ENCODE measurements around the gene CBLB. TPM values are rescaled to one million over a fixed set of nuclear protein-coding genes. Genes with fewer than 3 reads are reported as not detected.

The CBLB gene
- total and polyA plus RNA-seq, 9 of the 15 experiments (the other 6 are each of a cell fraction or from before 2014, with no cell fraction given), result 1.8 to 8.1 (median 5.3) TPM

DNA sequence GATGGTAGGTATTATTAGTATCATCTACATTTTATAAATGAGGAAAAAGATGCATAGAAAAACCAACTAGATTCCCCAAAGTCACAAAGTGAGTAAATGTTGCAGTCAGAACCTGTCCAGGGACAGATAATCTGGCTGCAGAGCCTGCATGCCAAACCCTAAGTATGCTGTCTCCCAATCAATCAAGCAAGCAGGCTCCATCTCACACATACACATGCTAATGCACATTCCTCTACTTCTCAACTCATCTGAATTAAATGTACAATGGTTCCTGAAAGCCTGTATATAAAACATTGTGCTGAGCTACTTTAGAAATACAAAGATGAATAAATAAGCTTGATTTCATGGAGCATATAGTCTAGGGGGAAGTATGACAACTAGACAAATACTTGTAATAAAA lies 101.0 kb downstream of the CBLB start:
- ChIA-PET CTCF (ENCODE audit: low intra/inter-chr PET ratio) (no interaction called here), POLR2A (no interaction called here)
- no peak overlapping the region for H3K9ac ChIP-seq (ENCODE audit: insufficient read depth in 1 of 2, low read depth in 2 of 2, low read length in 2 of 2)
- no peaks in the 10 kb centered on the region for H3K79me2 ChIP-seq (ENCODE audit: control insufficient read depth, insufficient read depth, low read length)
- no peaks in the 10 kb centered on the region for H3K9me3 ChIP-seq (replicated peaks; ENCODE audit: control insufficient read depth, insufficient read depth, low read depth, low read length)
- no peak overlapping the region for H2AFZ ChIP-seq (ENCODE audit: low read depth, low read length)
- no TSS peak for BruUV-seq (replicated peaks)
- DNase-seq (ENCODE audit: extremely low read depth in 1 of 4, low spot score in 3 of 4), result no peak
- no peaks in the 10 kb centered on the region; the same call in 2 of the 3 replicates for H3K36me3 ChIP-seq (ENCODE audit: control insufficient read depth, insufficient read depth, low read length)
- FAIRE-seq, result no peak
- no peaks in the 10 kb centered on the region for H3K27me3 ChIP-seq (ENCODE audit: control insufficient read depth in 2 of 2, insufficient read depth in 2 of 2, low read length in 2 of 2)
- H3K4me1 ChIP-seq (replicated peaks in 1 of 2; ENCODE audit: control insufficient read depth in 2 of 2, insufficient read depth in 2 of 2, low read length in 2 of 2), result no peaks in the 10 kb centered on the region
- no peak for ATAC-seq
- no peak for TF ChIP-seq ZNF224 (CRISPR knock-in tag; IDR thresholded peaks at IDR 0.05)
- TF ChIP-seq, protein P1, sequence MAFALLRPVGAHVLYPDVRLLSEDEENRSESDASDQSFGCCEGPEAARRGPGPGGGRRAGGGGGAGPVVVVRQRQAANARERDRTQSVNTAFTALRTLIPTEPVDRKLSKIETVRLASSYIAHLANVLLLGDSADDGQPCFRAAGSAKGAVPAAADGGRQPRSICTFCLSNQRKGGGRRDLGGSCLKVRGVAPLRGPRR (CRISPR knock-in tag; IDR thresholded peaks at IDR 0.05), result no peak
- TF ChIP-seq TARDBP (IDR thresholded peaks at IDR 0.05), result no peak
- TF ChIP-seq CHCHD3 (CRISPR knock-in tag; IDR thresholded peaks at IDR 0.05), result no peak
- no peak for TF ChIP-seq SAFB2 (IDR thresholded peaks at IDR 0.05; ENCODE audit: borderline replicate concordance, low read depth, low read length, severe bottlenecking)
- TF ChIP-seq, protein P2, sequence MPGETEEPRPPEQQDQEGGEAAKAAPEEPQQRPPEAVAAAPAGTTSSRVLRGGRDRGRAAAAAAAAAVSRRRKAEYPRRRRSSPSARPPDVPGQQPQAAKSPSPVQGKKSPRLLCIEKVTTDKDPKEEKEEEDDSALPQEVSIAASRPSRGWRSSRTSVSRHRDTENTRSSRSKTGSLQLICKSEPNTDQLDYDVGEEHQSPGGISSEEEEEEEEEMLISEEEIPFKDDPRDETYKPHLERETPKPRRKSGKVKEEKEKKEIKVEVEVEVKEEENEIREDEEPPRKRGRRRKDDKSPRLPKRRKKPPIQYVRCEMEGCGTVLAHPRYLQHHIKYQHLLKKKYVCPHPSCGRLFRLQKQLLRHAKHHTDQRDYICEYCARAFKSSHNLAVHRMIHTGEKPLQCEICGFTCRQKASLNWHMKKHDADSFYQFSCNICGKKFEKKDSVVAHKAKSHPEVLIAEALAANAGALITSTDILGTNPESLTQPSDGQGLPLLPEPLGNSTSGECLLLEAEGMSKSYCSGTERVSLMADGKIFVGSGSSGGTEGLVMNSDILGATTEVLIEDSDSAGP (CRISPR knock-in tag; IDR thresholded peaks at IDR 0.05), result no peak
- TF ChIP-seq SAFB (IDR thresholded peaks at IDR 0.05; ENCODE audit: borderline replicate concordance, low read depth, low read length), result no peak
- TF ChIP-seq WHSC1 (IDR thresholded peaks at IDR 0.05; ENCODE audit: low read length), result no peak
- no peak for TF ChIP-seq PHTF2 (CRISPR knock-in tag; IDR thresholded peaks at IDR 0.05)
- no peak for TF ChIP-seq SNRNP70 (optimal IDR thresholded peaks at IDR 0.05; ENCODE audit: low read depth, low read length)
- TF ChIP-seq ZNF436 (CRISPR knock-in tag; IDR thresholded peaks at IDR 0.05), result no peak
- no peak for TF ChIP-seq ZNF324 (CRISPR knock-in tag; IDR thresholded peaks at IDR 0.05)
- no peak for TF ChIP-seq ZNF143 (CRISPR knock-in tag; IDR thresholded peaks at IDR 0.05)
- TF ChIP-seq, protein P3, sequence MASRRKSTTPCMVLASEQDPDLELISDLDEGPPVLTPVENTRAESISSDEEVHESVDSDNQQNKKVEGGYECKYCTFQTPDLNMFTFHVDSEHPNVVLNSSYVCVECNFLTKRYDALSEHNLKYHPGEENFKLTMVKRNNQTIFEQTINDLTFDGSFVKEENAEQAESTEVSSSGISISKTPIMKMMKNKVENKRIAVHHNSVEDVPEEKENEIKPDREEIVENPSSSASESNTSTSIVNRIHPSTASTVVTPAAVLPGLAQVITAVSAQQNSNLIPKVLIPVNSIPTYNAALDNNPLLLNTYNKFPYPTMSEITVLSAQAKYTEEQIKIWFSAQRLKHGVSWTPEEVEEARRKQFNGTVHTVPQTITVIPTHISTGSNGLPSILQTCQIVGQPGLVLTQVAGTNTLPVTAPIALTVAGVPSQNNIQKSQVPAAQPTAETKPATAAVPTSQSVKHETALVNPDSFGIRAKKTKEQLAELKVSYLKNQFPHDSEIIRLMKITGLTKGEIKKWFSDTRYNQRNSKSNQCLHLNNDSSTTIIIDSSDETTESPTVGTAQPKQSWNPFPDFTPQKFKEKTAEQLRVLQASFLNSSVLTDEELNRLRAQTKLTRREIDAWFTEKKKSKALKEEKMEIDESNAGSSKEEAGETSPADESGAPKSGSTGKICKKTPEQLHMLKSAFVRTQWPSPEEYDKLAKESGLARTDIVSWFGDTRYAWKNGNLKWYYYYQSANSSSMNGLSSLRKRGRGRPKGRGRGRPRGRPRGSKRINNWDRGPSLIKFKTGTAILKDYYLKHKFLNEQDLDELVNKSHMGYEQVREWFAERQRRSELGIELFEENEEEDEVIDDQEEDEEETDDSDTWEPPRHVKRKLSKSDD (conservative IDR thresholded peaks at IDR 0.05; ENCODE audit: low read length), result no peak
- TF ChIP-seq, protein P4, sequence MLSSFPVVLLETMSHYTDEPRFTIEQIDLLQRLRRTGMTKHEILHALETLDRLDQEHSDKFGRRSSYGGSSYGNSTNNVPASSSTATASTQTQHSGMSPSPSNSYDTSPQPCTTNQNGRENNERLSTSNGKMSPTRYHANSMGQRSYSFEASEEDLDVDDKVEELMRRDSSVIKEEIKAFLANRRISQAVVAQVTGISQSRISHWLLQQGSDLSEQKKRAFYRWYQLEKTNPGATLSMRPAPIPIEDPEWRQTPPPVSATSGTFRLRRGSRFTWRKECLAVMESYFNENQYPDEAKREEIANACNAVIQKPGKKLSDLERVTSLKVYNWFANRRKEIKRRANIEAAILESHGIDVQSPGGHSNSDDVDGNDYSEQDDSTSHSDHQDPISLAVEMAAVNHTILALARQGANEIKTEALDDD (IDR thresholded peaks at IDR 0.05), result no peak
- no peak for TF ChIP-seq ZBTB17 (CRISPR knock-in tag; IDR thresholded peaks at IDR 0.05)
- no peak for TF ChIP-seq JUN (IDR thresholded peaks at IDR 0.05; ENCODE audit: borderline replicate concordance, low read depth, low read length)
- TF ChIP-seq JUN (CRISPR knock-in tag; IDR thresholded peaks at IDR 0.05; ENCODE audit: borderline replicate concordance), result no peak
- no peak overlapping the region for H3K4me2 ChIP-seq (ENCODE audit: insufficient read depth, low read length)
- in situ Hi-C loops (cut with MboI) (no loop called here), intact Hi-C loops (cut with micrococcal nuclease) (no loop called here)
- H4K20me1 ChIP-seq (replicated peaks; ENCODE audit: control insufficient read depth, insufficient read depth, low read length), result no peaks in the 10 kb centered on the region
- H3K4me3 ChIP-seq, result no peak overlapping the region
- H3K9me1 ChIP-seq (ENCODE audit: control insufficient read depth, insufficient read depth, low read length), result no peaks in the 10 kb centered on the region
- H3K27ac ChIP-seq (ENCODE audit: extremely low read depth, low read depth, low read length), result no peak overlapping the region

Measured in K562 (cell line).